ENCODE results near the gene PRR20G. TPM values are rescaled to one million over a fixed set of nuclear protein-coding genes. Genes with fewer than 3 reads are reported as not detected.

PRR20G gene
- total and polyA plus RNA-seq, 9 of the 15 experiments (the other 6 are each of a cell fraction or from before 2014, with no cell fraction given): not detected

DNA sequence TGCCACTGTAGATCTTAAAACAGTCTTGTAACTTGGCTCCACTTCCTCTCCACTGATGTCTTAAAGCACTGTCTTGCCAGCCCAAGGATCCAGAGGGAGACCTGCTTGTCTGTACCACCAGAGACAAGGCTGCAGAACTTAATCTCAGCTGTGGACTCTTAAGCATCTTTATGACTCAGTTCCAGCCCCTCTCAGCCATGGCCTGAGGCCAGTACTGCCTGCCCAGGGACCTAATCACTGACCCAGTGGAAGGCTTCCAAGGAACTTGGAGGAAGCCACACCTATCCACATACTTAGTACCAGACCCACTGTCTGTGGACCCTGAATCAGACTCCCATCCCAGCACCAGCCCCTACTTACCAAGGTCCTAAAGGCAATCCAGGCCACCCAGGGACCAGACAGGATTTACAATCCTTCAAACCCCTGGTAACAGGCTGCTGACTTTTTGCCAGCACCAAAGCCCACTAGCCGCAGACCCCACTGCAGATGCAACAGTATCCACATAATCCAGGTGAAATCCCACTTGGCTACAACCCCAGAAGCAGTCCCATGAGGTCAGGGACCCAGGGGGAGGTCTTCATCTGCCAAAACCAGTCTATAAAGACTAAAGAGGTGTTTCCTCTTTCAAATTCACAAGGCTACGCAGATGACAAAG is 41.9 kb upstream of the PRR20G start:
- Histone ChIP-seq H4K20me1 (replicated peaks; ENCODE audit: control insufficient read depth, insufficient read depth, low read length) (no peaks in the 10 kb centered on the region), H3K27me3 (ENCODE audit: control insufficient read depth in 2 of 2, insufficient read depth in 2 of 2, low read length in 2 of 2) (no peaks in the 10 kb centered on the region), H3K4me3 (no peak overlapping the region), H3K9ac (ENCODE audit: insufficient read depth in 1 of 2, low read depth in 2 of 2, low read length in 2 of 2) (no peak overlapping the region), H3K9me3 (replicated peaks; ENCODE audit: control insufficient read depth, insufficient read depth, low read depth, low read length) (no peaks in the 10 kb centered on the region; the same call in 1 of the 2 replicates), H3K9me1 (ENCODE audit: control insufficient read depth, insufficient read depth, low read length) (no peaks in the 10 kb centered on the region), H3K4me2 (ENCODE audit: insufficient read depth, low read length) (no peak overlapping the region), H3K27ac (ENCODE audit: extremely low read depth, low read depth, low read length) (no peak overlapping the region), H3K36me3 (ENCODE audit: control insufficient read depth, insufficient read depth, low read length) (no peaks in the 10 kb centered on the region), H2AFZ (ENCODE audit: low read depth, low read length) (no peak overlapping the region), H3K4me1 (replicated peaks in 1 of 2; ENCODE audit: control insufficient read depth in 2 of 2, insufficient read depth in 2 of 2, low read length in 2 of 2) (no peaks in the 10 kb centered on the region), H3K79me2 (ENCODE audit: control insufficient read depth, insufficient read depth, low read length) (no peaks in the 10 kb centered on the region)
- intact Hi-C loops (cut with micrococcal nuclease): no loop called here
- ChIA-PET POLR2A (interaction anchor here (0.6 kb wide), 1 partner anchor 842 kb away, joined by 3 read pairs; no protein-coding TSS in a partner anchor), CTCF (ENCODE audit: low intra/inter-chr PET ratio) (no interaction called here)
- WGBS (ENCODE audit: insufficient coverage, low coverage, missing lambda C conversion rate): 0% methylated on average over 2 of the region's 2 CpGs
- no peak for DNase-seq (ENCODE audit: extremely low read depth in 1 of 4, low spot score in 3 of 4)
- in situ Hi-C loops (cut with MboI): no loop called here
- no TSS peak for BruUV-seq (replicated peaks)
- FAIRE-seq: no peak
- ATAC-seq: no peak
- no peak for TF ChIP-seq ZSCAN32 (CRISPR knock-in tag; IDR thresholded peaks at IDR 0.05)
- TF ChIP-seq TFAM (CRISPR knock-in tag; conservative IDR thresholded peaks at IDR 0.05): no peak
- TF ChIP-seq, protein P1, sequence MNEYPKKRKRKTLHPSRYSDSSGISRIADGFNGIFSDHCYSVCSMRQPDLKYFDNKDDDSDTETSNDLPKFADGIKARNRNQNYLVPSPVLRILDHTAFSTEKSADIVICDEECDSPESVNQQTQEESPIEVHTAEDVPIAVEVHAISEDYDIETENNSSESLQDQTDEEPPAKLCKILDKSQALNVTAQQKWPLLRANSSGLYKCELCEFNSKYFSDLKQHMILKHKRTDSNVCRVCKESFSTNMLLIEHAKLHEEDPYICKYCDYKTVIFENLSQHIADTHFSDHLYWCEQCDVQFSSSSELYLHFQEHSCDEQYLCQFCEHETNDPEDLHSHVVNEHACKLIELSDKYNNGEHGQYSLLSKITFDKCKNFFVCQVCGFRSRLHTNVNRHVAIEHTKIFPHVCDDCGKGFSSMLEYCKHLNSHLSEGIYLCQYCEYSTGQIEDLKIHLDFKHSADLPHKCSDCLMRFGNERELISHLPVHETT (CRISPR knock-in tag; conservative IDR thresholded peaks at IDR 0.05 in 1 of 2, IDR thresholded peaks at IDR 0.05 in 1 of 2): no peak
- no peak for TF ChIP-seq AFF1 (IDR thresholded peaks at IDR 0.05; ENCODE audit: low read depth in 1 of 2, partially characterized antibody in 2 of 2)
- TF ChIP-seq ZNF76 (CRISPR knock-in tag; IDR thresholded peaks at IDR 0.05; ENCODE audit: borderline replicate concordance): no peak
- no peak for TF ChIP-seq ZFP30 (CRISPR knock-in tag; IDR thresholded peaks at IDR 0.05; ENCODE audit: borderline replicate concordance)
- TF ChIP-seq, protein P2, sequence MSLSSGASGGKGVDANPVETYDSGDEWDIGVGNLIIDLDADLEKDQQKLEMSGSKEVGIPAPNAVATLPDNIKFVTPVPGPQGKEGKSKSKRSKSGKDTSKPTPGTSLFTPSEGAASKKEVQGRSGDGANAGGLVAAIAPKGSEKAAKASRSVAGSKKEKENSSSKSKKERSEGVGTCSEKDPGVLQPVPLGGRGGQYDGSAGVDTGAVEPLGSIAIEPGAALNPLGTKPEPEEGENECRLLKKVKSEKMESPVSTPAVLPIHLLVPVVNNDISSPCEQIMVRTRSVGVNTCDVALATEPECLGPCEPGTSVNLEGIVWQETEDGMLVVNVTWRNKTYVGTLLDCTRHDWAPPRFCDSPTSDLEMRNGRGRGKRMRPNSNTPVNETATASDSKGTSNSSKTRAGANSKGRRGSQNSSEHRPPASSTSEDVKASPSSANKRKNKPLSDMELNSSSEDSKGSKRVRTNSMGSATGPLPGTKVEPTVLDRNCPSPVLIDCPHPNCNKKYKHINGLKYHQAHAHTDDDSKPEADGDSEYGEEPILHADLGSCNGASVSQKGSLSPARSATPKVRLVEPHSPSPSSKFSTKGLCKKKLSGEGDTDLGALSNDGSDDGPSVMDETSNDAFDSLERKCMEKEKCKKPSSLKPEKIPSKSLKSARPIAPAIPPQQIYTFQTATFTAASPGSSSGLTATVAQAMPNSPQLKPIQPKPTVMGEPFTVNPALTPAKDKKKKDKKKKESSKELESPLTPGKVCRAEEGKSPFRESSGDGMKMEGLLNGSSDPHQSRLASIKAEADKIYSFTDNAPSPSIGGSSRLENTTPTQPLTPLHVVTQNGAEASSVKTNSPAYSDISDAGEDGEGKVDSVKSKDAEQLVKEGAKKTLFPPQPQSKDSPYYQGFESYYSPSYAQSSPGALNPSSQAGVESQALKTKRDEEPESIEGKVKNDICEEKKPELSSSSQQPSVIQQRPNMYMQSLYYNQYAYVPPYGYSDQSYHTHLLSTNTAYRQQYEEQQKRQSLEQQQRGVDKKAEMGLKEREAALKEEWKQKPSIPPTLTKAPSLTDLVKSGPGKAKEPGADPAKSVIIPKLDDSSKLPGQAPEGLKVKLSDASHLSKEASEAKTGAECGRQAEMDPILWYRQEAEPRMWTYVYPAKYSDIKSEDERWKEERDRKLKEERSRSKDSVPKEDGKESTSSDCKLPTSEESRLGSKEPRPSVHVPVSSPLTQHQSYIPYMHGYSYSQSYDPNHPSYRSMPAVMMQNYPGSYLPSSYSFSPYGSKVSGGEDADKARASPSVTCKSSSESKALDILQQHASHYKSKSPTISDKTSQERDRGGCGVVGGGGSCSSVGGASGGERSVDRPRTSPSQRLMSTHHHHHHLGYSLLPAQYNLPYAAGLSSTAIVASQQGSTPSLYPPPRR (CRISPR knock-in tag; IDR thresholded peaks at IDR 0.05; ENCODE audit: borderline replicate concordance): no peak
- TF ChIP-seq SMAD1 (IDR thresholded peaks at IDR 0.05; ENCODE audit: low read depth, low read length, partially characterized antibody): no peak
- no peak for TF ChIP-seq MIER1 (IDR thresholded peaks at IDR 0.05; ENCODE audit: low read depth)
